ENCODE results near the gene OR51I2.

The OR51I2 gene

GRCh38 chr11:5449023-5449422, at the start of gene OR51I2:
Gene OR51I2 (plus strand): TSS chr11:5449323. CDS start chr11:5453489, 4,166 bp downstream.
- no peak for DNase-seq (ENCODE audit: low read depth in 1 of 2, low spot score in 1 of 2)

- DNase-seq (ENCODE audit: low read depth in 1 of 2, low spot score in 1 of 2), result no peak
Measured at GRCh38 chr11:5405173-5405572, 44.0 kb upstream of the OR51I2 start.

- DNase-seq (ENCODE audit: low read depth in 1 of 2, low spot score in 1 of 2), result no peak
Measured at GRCh38 chr11:5420993-5421392, 28.1 kb upstream of the OR51I2 start.

DNA sequence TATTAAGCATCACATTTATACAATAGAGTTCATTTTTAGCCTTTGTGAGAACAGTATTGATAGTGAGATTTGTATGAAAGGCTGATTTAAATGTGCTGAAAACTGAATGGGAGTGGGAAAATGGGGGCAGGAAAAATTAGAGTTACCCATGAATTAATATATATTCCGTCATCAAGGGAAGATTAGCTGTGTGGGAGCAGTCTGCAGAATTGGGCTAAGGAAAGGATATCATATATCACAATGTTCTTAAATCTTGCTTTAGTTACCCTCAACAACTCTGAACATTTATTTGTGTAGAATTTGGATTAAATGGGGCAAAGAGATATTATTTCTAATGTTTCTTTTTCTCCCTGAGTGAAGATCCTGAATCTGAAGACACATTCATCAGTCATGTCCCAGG, 27.3 kb upstream of the OR51I2 start, which contains the start of gene OR51Q1:
Gene OR51Q1, plus strand, starts transcription at position 301 of the 400 bp plus-strand sequence. Its CDS starts 90 bp downstream, at position 391.
- DNase-seq (ENCODE audit: low read depth in 1 of 2, low spot score in 1 of 2), result no peak

- DNase-seq (ENCODE audit: low read depth in 1 of 2, low spot score in 1 of 2), result no peak
Measured at GRCh38 chr11:5423131-5423530, 26.0 kb upstream of the OR51I2 start.

DNA sequence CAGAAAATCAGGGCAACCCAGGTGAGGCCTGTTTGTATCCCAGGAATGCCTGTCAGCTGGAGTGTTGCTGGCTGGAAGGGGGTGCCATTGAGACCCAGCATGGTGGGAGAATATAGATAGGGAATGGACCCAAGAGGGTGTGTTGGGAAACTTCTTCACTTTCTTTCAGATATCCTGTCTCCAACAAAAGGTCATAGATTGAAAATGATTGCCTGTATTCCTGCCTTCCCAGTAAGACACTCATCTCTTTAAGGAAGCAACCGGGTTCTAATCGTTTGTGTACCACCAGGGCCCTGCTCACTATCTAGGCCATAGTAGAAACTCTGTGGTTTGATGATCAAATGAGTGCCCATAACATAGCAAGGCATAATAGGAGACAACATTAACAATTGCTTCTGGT, 7.7 kb upstream of the OR51I2 start, which contains the start of gene OR51I1:
Gene OR51I1, minus strand, starts transcription at position 101 of the 400 bp plus-strand sequence. Its CDS starts 0 bp downstream, at position 101.
- no peak for DNase-seq (ENCODE audit: low read depth in 1 of 2, low spot score in 1 of 2)

- no peak for DNase-seq (ENCODE audit: low read depth in 1 of 2, low spot score in 1 of 2)
Measured at GRCh38 chr11:5443835-5444393, 5.2 kb upstream of the OR51I2 start.

DNA sequence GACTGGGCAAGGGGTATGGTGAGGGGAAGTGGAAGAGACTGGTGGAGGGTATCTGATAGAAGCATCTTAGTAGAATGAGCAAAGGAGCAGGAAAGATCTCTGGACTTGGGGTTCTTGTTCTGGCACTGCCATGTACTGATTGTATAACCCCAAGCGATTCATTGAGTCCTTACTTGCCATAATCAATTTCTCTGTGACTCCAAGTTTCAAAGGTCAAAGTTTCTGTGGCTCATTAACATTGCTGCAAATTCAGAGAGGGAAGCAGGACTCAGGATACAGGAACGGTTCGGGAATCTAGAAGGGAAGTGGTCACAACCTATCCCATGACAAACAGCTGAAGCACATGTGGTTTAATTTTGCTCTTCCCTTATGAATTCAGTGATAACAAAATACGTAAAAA, 309 bp downstream of the OR51I2 start:
- no peak for DNase-seq (ENCODE audit: low read depth in 1 of 2, low spot score in 1 of 2)

- DNase-seq (ENCODE audit: low read depth in 1 of 2, low spot score in 1 of 2), result no peak
Measured at GRCh38 chr11:5460983-5461621, 12.0 kb downstream of the OR51I2 start.

DNA sequence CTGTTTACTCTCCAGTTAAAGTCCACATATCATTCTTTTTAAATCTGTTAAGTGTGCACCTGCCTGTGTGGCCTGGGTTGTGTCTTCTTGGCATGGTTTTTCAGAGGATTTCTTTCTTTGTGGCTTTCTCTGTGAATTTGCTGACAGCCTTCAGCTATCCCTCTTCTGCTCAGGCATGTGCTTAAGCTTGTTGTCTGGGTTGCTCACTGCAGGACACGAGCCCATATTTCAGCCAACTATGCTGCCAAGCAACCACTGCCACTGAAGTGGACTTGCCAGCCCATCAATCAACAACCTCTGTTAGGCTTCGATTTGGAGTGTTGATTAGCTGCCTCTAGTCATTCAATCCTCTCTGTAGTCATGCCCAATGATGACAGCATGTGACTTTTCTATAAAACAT, 18.4 kb downstream of the OR51I2 start:
- no peak for DNase-seq (ENCODE audit: low read depth in 1 of 2, low spot score in 1 of 2)

DNA sequence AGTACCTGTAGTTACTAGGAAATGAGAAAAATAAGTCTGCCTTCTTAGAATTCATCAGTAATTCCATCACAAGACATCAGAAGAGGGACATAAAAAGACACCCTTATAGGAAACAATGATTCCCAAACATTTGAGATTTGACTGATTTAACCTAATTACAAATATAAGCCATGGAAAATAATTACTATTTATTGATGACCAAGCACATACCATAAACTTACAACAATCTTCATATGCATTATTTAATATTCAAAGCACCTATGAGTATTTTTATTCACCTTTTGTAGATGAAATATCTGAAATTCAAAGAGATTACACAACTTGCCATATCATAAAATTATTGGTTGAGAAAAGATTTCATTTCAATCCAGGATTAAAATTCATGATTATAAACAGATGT, 24.8 kb downstream of the OR51I2 start:
- DNase-seq (ENCODE audit: low read depth in 1 of 2, low spot score in 1 of 2), result no peak

DNA sequence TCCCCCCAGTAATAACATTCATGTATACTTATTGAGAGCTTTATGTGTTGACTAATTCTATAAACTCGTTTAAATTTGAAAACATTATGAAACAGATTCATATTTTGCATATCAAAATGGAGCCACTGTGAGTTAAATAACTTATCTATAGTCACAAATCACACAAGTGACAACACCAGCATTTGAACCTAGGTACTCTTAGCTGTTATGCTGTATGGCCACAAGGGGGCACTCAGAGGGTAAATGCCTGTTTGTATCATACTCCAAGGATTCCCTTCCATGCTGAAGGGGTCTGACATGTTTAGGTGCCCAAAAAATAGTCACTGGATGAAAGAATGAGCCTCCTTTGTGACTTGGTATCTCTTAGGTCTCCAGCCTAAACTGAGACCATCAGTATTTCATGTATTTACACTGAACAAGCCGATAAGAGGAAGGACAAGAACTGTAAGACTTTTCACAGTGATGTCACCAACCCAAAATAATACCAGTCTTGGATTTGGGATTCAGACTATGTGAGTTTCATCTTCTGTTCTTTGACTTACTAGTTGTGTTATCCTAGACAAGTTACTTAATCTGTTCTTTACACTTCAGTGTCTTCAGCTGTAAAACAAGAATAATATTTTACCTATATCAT, 27.2 kb downstream of the OR51I2 start:
- DNase-seq (ENCODE audit: low read depth in 1 of 2, low spot score in 1 of 2), result no peak

GRCh38 chr11:5486003-5486402, 36.9 kb downstream of the OR51I2 start:
- DNase-seq (ENCODE audit: low read depth in 1 of 2, low spot score in 1 of 2), result no peak

- DNase-seq (ENCODE audit: low read depth in 1 of 2, low spot score in 1 of 2), result no peak
Measured at GRCh38 chr11:5486421-5486820, 37.3 kb downstream of the OR51I2 start.

DNA sequence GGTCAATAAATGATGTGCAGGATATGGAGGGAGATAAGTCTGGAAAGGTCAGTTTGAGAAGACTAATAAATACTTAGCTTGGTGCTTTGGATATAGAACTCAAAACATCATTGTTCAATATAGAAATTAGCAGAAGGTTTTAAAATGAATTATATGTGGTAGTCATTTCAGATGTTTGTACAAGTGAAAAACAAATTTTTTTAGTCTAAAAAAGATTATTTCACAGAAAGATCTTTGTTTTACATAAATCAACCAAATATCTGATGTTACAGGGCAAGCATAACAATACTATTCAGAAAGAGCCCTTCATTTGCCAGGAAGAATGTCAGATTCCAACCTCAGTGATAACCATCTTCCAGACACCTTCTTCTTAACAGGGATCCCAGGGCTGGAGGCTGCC, 39.3 kb downstream of the OR51I2 start, which contains the start of gene OR52D1:
Gene OR52D1, plus strand, starts transcription at position 301 of the 400 bp plus-strand sequence. Its CDS starts 22 bp downstream, at position 323.
- DNase-seq (ENCODE audit: low read depth in 1 of 2, low spot score in 1 of 2), result no peak

- no peak for DNase-seq (ENCODE audit: low read depth in 1 of 2, low spot score in 1 of 2)
Measured at GRCh38 chr11:5488798-5489399, 39.8 kb downstream of the OR51I2 start.

GRCh38 chr11:5489576-5490357, 40.6 kb downstream of the OR51I2 start:
- no peak for DNase-seq (ENCODE audit: low read depth in 1 of 2, low spot score in 1 of 2)

DNA sequence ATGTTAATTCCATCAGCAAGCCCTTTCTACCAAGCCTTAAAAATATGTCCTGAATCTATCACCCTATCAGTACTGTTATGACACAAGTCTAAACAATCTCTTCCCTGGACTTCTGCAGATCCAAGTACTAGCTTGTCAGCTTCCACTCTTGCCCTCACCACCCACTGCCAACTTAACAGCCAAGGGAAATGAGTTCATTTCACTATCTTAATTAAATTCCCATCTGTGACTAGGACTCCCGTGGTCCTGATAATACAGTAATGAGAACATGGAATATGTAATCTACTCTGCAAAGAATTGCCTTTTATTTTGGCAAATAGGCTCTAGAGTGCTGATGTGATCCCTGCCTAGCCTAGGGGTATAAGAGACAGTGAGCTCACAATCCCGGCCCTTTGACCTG, 50.5 kb downstream of the OR51I2 start:
- no peak for DNase-seq (ENCODE audit: low read depth in 1 of 2, low spot score in 1 of 2)

DNA sequence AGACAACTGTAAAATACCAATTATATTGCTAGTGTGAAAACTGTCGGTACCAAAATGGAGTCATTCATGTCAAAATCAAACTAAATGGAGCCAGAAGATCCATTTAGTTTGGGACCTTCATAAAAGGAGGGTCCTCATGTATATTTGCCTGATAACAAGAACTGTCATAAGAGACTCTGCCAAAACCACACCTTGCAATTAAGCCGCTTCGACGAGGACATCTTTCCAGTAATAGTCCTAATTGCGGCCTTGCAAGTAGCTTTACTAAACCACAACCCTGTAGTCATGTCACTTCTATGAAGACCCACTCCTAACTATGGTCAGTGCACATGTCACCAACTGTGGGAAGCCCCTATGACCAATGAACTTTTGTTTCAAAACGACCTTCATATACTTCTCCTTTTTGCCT, 51.3 kb downstream of the OR51I2 start:
- no peak for DNase-seq (ENCODE audit: low read depth in 1 of 2, low spot score in 1 of 2)

DNA sequence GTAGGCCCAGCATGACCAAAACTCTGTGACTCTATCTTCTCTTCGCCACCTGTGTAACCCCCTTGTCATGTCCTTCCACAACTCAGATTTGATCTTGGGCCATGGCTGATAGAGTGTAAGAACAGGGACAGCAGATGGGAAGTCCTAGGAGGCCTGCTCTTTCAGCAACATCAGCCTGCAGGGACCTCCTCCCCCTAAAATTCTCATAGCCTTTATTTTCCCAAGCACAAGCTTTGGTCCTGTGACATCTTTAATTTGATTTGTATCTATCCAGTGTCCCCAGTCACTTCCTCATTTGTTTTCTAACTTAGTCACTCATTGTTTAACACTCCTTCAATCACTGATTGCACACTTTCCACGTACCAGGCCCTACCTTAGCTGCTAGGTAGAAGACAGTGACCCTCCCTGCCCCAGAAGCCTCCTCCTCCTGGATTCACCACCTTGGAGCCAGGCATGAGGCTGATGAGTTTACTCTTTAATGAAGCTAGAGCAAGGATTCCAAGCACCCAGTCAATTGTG, 55.3 kb downstream of the OR51I2 start:
- DNase-seq (ENCODE audit: low read depth in 1 of 2, low spot score in 1 of 2), result no peak

Measured in activated T-helper 1 cell treated with anti-CD3 and anti-CD28 coated beads, Interleukin-2, amount 50 U/mL, for 16 hours (primary cell).